ENCODE data around the gene DLG4. TPM values are rescaled to one million over a fixed set of nuclear protein-coding genes. Genes with fewer than 3 reads are reported as not detected.
A peak's percentile ranks its signal among the peaks of the same experiment; 100 is the strongest.

DLG4 gene
- total RNA-seq, 2 donors from 2014 or later, result 35.1 to 68.5 TPM

DNA sequence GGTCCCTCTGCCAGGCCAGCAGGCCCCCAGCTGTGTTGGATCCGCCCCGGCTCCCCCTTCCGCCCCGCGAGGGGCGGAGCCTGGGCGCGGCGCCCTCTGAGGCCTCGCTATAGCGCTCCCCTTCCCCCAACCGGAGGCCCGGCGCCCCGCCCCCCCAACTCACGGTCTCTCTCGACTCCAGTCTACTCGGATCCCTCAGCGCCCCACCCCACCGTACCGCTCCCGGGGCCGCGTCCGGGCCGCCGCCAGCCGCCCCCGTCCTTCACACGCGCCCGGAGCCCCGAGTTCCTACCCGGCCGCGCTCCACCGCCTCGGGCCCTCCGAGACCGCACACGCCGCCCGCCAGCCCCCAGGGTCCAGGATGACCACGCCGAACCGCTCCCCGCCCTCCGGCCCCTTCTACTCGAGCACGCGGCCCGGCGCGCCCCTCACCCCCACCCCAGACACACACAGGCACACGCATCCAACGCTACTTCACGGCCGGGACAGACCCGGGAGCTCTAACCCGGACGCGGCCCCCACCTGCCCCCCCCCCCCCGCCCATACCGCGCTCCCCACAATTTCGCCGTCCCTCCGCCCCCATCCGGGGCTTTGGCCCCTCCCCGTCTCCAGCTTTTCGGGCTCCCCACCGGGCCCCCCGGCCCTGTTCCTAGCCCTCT is 18.3 kb upstream of the DLG4 start:
- Histone ChIP-seq H3K9ac (ENCODE audit: extremely low read depth, low read length, poor library complexity, severe bottlenecking) (peak overlapping the region; percentile 97), H3K27me3 (ENCODE audit: control insufficient read depth, insufficient read depth, low read length, poor library complexity, severe bottlenecking) (no peaks in the 10 kb centered on the region), H3K4me3 (ENCODE audit: low read length) (peak overlapping the region; percentile 77), H3K27ac (ENCODE audit: low read depth, low read length) (peak overlapping the region; percentile 79), H3K9me3 (ENCODE audit: control insufficient read depth, low read length) (no peaks in the 10 kb centered on the region), H3K4me1 (ENCODE audit: control insufficient read depth, insufficient read depth, low read length) (peaks cover 5% of the 10 kb centered on the region), H3K36me3 (ENCODE audit: control insufficient read depth, insufficient read depth, low read length) (peaks cover 39% of the 10 kb centered on the region)
- Mint-ChIP-seq H3K27ac (peak overlapping the region; percentile 75), H3K9me3 (no peaks in the 10 kb centered on the region), H3K27me3 (ENCODE audit: insufficient read depth) (no peaks in the 10 kb centered on the region), H3K36me3 (ENCODE audit: low read depth) (peaks cover 42% of the 10 kb centered on the region), H3K4me1 (peaks cover 42% of the 10 kb centered on the region), H3K4me3 (peak overlapping the region; percentile 100)
- 0% methylated on average over 66 of the region's 73 CpGs; no CpG with 5 or more reads in 1 of the 2 experiments for WGBS, 2 experiments (ENCODE audit: insufficient coverage in 1 of 2, insufficient read length in 1 of 2)
- TF ChIP-seq CTCF (conservative IDR thresholded peaks at IDR 0.05), result no peak
- DNase-seq, result peak; percentile 95

- Mint-ChIP-seq H3K27ac (peak overlapping the region; percentile 75), H3K9me3 (no peaks in the 10 kb centered on the region), H3K36me3 (ENCODE audit: low read depth) (peaks cover 43% of the 10 kb centered on the region), H3K4me1 (peaks cover 45% of the 10 kb centered on the region), H3K4me3 (peak overlapping the region; percentile 100), H3K27me3 (ENCODE audit: insufficient read depth) (no peaks in the 10 kb centered on the region)
- Histone ChIP-seq H3K36me3 (ENCODE audit: control insufficient read depth, insufficient read depth, low read length) (peaks cover 39% of the 10 kb centered on the region), H3K27me3 (ENCODE audit: control insufficient read depth, insufficient read depth, low read length, poor library complexity, severe bottlenecking) (no peaks in the 10 kb centered on the region), H3K27ac (ENCODE audit: low read depth, low read length) (no peak overlapping the region), H3K4me3 (ENCODE audit: low read length) (peak overlapping the region; percentile 77), H3K9me3 (ENCODE audit: control insufficient read depth, low read length) (no peaks in the 10 kb centered on the region), H3K4me1 (ENCODE audit: control insufficient read depth, insufficient read depth, low read length) (peaks cover 5% of the 10 kb centered on the region), H3K9ac (ENCODE audit: extremely low read depth, low read length, poor library complexity, severe bottlenecking) (no peak overlapping the region)
- WGBS, 2 experiments (ENCODE audit: insufficient coverage in 1 of 2, insufficient read length in 1 of 2), result 47 to 59% methylated on average over 3 to 6 of the region's 6 CpGs
- no peak for TF ChIP-seq CTCF (conservative IDR thresholded peaks at IDR 0.05)
- DNase-seq, result no peak
Measured at GRCh38 chr17:7237266-7237760, 17.7 kb upstream of the DLG4 start.

DNA sequence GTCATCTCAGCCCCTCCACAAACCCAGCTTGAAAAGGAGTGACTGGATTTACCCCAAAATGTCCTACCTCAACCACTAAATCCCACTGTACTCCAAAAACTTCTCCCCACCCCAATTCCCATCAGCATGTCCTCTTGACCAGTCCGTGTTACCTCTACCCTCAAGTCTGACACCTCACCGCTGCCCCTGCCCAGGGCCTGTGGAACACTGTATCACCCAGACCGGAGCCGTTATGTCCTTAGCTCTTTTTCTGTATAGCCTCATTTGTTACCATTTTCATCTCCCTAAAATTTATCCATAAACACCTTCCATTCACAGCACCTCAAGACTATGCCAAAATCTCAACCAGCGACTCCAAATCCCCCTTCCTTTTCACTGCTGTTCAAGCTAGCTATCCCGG is 17.2 kb upstream of the DLG4 start:
- H3K36me3 ChIP-seq (ENCODE audit: control insufficient read depth, insufficient read depth, low read length), result peaks cover 39% of the 10 kb centered on the region
- no peaks in the 10 kb centered on the region for H3K27me3 Mint-ChIP-seq (ENCODE audit: insufficient read depth)
- no peak for DNase-seq
- H3K27ac Mint-ChIP-seq, result peak overlapping the region; percentile 75
- peaks cover 50% of the 10 kb centered on the region for H3K4me1 Mint-ChIP-seq
- peak overlapping the region; percentile 77 for H3K4me3 ChIP-seq (ENCODE audit: low read length)
- H3K9me3 ChIP-seq (ENCODE audit: control insufficient read depth, low read length), result no peaks in the 10 kb centered on the region
- H3K9ac ChIP-seq (ENCODE audit: extremely low read depth, low read length, poor library complexity, severe bottlenecking), result no peak overlapping the region
- H3K27ac ChIP-seq (ENCODE audit: low read depth, low read length), result no peak overlapping the region
- TF ChIP-seq CTCF (conservative IDR thresholded peaks at IDR 0.05), result no peak
- no peaks in the 10 kb centered on the region for H3K27me3 ChIP-seq (ENCODE audit: control insufficient read depth, insufficient read depth, low read length, poor library complexity, severe bottlenecking)
- peaks cover 48% of the 10 kb centered on the region for H3K36me3 Mint-ChIP-seq (ENCODE audit: low read depth)
- WGBS, 2 experiments (ENCODE audit: insufficient coverage in 1 of 2, insufficient read length in 1 of 2), result 91 to 95% methylated on average over 4 to 6 of the region's 6 CpGs
- no peaks in the 10 kb centered on the region for H3K9me3 Mint-ChIP-seq
- H3K4me3 Mint-ChIP-seq, result peak overlapping the region; percentile 100
- peaks cover 5% of the 10 kb centered on the region for H3K4me1 ChIP-seq (ENCODE audit: control insufficient read depth, insufficient read depth, low read length)

Measured in endodermal cell (in vitro differentiated cells).